HepG2 (cell line): Measurements from ENCODE around the gene NKRF. TPM values are rescaled to one million over a fixed set of nuclear protein-coding genes. Genes with fewer than 3 reads are reported as not detected.

Experiments
- ATF1 ChIP-seq: IDR thresholded peaks from 2 replicates; pipeline ENCODE4 v1.6.1; 2016; ENCODE audit warnings: mild to moderate bottlenecking, control low read depth
- FIP1L1 ChIP-seq: fragments of 200-400 bp; formaldehyde crosslinking; IDR thresholded peaks from 2 replicates; pipeline ENCODE4 v1.6.1; 2018; ENCODE audit warnings: low read depth, mild to moderate bottlenecking, low read length, moderate library complexity, borderline replicate concordance; ENCODE audit not compliant: insufficient read depth
- FOSL1 ChIP-seq: sonication (generic); formaldehyde crosslinking; IDR thresholded peaks from 2 replicates; pipeline ENCODE4 v1.9.0; 2021; ENCODE audit warnings: missing genetic modification reagents, borderline replicate concordance
- GMEB1 ChIP-seq: sonication (generic); formaldehyde crosslinking; IDR thresholded peaks from 2 replicates; pipeline ENCODE4 v1.5.1; 2020; ENCODE audit warnings: missing genetic modification reagents, mild to moderate bottlenecking, borderline replicate concordance
- IRF2 ChIP-seq: IDR thresholded peaks from 2 replicates; pipeline ENCODE4 v1.6.1; 2018; ENCODE audit warnings: missing genetic modification reagents, missing compliant biosample characterization
- NFAT5 ChIP-seq: sonication (generic); formaldehyde crosslinking; IDR thresholded peaks from 2 replicates; pipeline ENCODE4 v1.4.0; 2020; ENCODE audit warnings: missing genetic modification reagents
- RAD51 ChIP-seq: fragments of 450-650 bp; IDR thresholded peaks from 2 replicates; pipeline ENCODE4 v1.6.1; 2016; ENCODE audit warnings: borderline replicate concordance
- SIN3B ChIP-seq: fragments of 150-350 bp; IDR thresholded peaks from 2 replicates; pipeline ENCODE4 v1.6.1; 2014; ENCODE audit warnings: low read length
- XBP1 ChIP-seq: sonication (generic); formaldehyde crosslinking; IDR thresholded peaks from 2 replicates; pipeline ENCODE4 v1.5.0; 2020; ENCODE audit warnings: missing genetic modification reagents
- YEATS2 ChIP-seq: sonication (generic); formaldehyde crosslinking; IDR thresholded peaks from 2 replicates; pipeline ENCODE4 v1.4.0; 2020; ENCODE audit warnings: missing genetic modification reagents, borderline replicate concordance
- ZNF687 ChIP-seq: sonication (generic); formaldehyde crosslinking; IDR thresholded peaks from 2 replicates; pipeline ENCODE4 v1.5.1; 2020; ENCODE audit warnings: mild to moderate bottlenecking, missing genetic modification reagents, moderate library complexity
- ZNF782 ChIP-seq: sonication (generic); formaldehyde crosslinking; IDR thresholded peaks from 2 replicates; pipeline ENCODE4 v1.4.0; 2020; ENCODE audit warnings: missing genetic modification reagents, mild to moderate bottlenecking, borderline replicate concordance
- polyA plus RNA-seq, 8 experiments: library from polyadenylated mRNA; depleted of rRNA in 3 of 8; stranded (reverse) in 7 of 8; unstranded in 1 of 8; fragments of >200 nt; fragmentation: Illumina TruSeq in 4 of 8; extraction: Trizol in 4 of 8; gene quantifications; 2 replicates each; pipeline versions ENCODE4 v1.2.1 to v1.2.3, GENCODE V29; 2011 to 2016; ENCODE audit warnings: low read depth in 4 of 8, missing spikeins in 1 of 8, mixed read lengths in 1 of 8; ENCODE audit not compliant: insufficient read depth in 1 of 8
- total RNA-seq, 5 experiments: library from RNA; depleted of rRNA; stranded (reverse); fragments of >200 nt; fragmentation: Illumina TruSeq; extraction: Trizol; gene quantifications; 2 replicates each; pipeline ENCODE4 v1.2.3, GENCODE V29; 2016; ENCODE audit warnings: low read depth in 1 of 5
- TF ChIP-seq, protein P1 (sequence below): sonication (generic); formaldehyde crosslinking; IDR thresholded peaks from 2 replicates; pipeline ENCODE4 v1.4.0; 2020; ENCODE audit warnings: missing genetic modification reagents
- TF ChIP-seq, protein P2 (sequence below): IDR thresholded peaks from 2 replicates; pipeline ENCODE4 v1.6.1; 2016

NKRF gene
- total and polyA plus RNA-seq, 2 of the 13 experiments (the other 11 are each of a cell fraction or from before 2014, with no cell fraction given), result 3.3 to 6.0 TPM

- TF ChIP-seq, protein P1, sequence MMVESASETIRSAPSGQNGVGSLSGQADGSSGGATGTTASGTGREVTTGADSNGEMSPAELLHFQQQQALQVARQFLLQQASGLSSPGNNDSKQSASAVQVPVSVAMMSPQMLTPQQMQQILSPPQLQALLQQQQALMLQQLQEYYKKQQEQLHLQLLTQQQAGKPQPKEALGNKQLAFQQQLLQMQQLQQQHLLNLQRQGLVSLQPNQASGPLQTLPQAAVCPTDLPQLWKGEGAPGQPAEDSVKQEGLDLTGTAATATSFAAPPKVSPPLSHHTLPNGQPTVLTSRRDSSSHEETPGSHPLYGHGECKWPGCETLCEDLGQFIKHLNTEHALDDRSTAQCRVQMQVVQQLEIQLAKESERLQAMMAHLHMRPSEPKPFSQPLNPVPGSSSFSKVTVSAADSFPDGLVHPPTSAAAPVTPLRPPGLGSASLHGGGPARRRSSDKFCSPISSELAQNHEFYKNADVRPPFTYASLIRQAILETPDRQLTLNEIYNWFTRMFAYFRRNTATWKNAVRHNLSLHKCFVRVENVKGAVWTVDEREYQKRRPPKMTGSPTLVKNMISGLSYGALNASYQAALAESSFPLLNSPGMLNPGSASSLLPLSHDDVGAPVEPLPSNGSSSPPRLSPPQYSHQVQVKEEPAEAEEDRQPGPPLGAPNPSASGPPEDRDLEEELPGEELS (CRISPR knock-in tag), result peak; percentile 26; the same call in 1 of the 2 replicates
- TF ChIP-seq SIN3B, result peak; percentile 82
- TF ChIP-seq IRF2 (CRISPR knock-in tag), result 0 out of 2 replicates have a peak, but pooled peaks have one; percentile 48
- TF ChIP-seq NFAT5 (CRISPR knock-in tag), result no peak
- TF ChIP-seq, protein P2, sequence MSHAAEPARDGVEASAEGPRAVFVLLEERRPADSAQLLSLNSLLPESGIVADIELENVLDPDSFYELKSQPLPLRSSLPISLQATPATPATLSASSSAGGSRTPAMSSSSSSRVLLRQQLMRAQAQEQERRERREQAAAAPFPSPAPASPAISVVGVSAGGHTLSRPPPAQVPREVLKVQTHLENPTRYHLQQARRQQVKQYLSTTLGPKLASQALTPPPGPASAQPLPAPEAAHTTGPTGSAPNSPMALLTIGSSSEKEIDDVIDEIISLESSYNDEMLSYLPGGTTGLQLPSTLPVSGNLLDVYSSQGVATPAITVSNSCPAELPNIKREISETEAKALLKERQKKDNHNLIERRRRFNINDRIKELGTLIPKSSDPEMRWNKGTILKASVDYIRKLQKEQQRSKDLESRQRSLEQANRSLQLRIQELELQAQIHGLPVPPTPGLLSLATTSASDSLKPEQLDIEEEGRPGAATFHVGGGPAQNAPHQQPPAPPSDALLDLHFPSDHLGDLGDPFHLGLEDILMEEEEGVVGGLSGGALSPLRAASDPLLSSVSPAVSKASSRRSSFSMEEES, result peak; percentile 61
- no peak for TF ChIP-seq FOSL1
- TF ChIP-seq FIP1L1, result no peak
- TF ChIP-seq ZNF782 (CRISPR knock-in tag), result no peak
- TF ChIP-seq GMEB1 (CRISPR knock-in tag), result peak; percentile 48; the same call in 1 of the 2 replicates
- TF ChIP-seq ZNF687 (CRISPR knock-in tag), result 0 out of 2 replicates have a peak, but pooled peaks have one; percentile 12
- TF ChIP-seq ATF1, result peak; percentile 97
- TF ChIP-seq RAD51, result peak; percentile 58; the same call in 1 of the 2 replicates
- TF ChIP-seq XBP1, result no peak
- TF ChIP-seq YEATS2, result peak; percentile 76; the same call in 1 of the 2 replicates
Measured at GRCh38 chrX:119565107-119565663, 41.0 kb downstream of the NKRF start, which contains the start of gene STEEP1 (continued).
